ENCODE results near the gene UBE2I.

UBE2I gene

GRCh38 chr16:1374418-1375297 lies 65.2 kb downstream of the UBE2I start:
- no peaks in the 10 kb centered on the region for H4K20me1 ChIP-seq (ENCODE audit: low read depth, low read length)
- no peaks in the 10 kb centered on the region for H3K9me3 ChIP-seq (ENCODE audit: insufficient read depth, low read length)
- H3K9me2 ChIP-seq (replicated peaks; ENCODE audit: insufficient read depth, low read length) = no peaks in the 10 kb centered on the region
- no peaks in the 10 kb centered on the region for H3F3A ChIP-seq (ENCODE audit: insufficient read depth)
- no peak overlapping the region for H3K9ac ChIP-seq (ENCODE audit: low read length)
- peaks cover 11% of the 10 kb centered on the region; the same call in 1 of the 2 replicates for H3K79me2 ChIP-seq (ENCODE audit: insufficient read depth, low read length)
- H3K27ac ChIP-seq (ENCODE audit: low read depth, low read length) = no peak overlapping the region
- H3K4me3 ChIP-seq (ENCODE audit: insufficient read depth, low read length, poor library complexity, severe bottlenecking) = no peak overlapping the region
- TF ChIP-seq EZH2phosphoT487 (conservative IDR thresholded peaks at IDR 0.05; ENCODE audit: low read length) = no peak
- TF ChIP-seq, protein P1, sequence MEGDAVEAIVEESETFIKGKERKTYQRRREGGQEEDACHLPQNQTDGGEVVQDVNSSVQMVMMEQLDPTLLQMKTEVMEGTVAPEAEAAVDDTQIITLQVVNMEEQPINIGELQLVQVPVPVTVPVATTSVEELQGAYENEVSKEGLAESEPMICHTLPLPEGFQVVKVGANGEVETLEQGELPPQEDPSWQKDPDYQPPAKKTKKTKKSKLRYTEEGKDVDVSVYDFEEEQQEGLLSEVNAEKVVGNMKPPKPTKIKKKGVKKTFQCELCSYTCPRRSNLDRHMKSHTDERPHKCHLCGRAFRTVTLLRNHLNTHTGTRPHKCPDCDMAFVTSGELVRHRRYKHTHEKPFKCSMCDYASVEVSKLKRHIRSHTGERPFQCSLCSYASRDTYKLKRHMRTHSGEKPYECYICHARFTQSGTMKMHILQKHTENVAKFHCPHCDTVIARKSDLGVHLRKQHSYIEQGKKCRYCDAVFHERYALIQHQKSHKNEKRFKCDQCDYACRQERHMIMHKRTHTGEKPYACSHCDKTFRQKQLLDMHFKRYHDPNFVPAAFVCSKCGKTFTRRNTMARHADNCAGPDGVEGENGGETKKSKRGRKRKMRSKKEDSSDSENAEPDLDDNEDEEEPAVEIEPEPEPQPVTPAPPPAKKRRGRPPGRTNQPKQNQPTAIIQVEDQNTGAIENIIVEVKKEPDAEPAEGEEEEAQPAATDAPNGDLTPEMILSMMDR (IDR thresholded peaks at IDR 0.05; ENCODE audit: insufficient read depth, low read length, poor library complexity, severe bottlenecking) = no peak
- H3K4me2 ChIP-seq (ENCODE audit: low read depth, low read length, poor library complexity, severe bottlenecking) = no peak overlapping the region
- H2AFZ ChIP-seq (ENCODE audit: low read depth, low read length, severe bottlenecking) = no peak overlapping the region
- H3K27me3 ChIP-seq (ENCODE audit: low read length) = no peaks in the 10 kb centered on the region
- no peaks in the 10 kb centered on the region for H3K36me3 ChIP-seq (ENCODE audit: low read length)

- Histone ChIP-seq H3F3A (ENCODE audit: insufficient read depth) (no peaks in the 10 kb centered on the region), H3K27ac (ENCODE audit: low read depth, low read length) (no peak overlapping the region), H3K36me3 (ENCODE audit: low read length) (no peaks in the 10 kb centered on the region), H2AFZ (ENCODE audit: low read depth, low read length, severe bottlenecking) (no peak overlapping the region), H3K4me2 (ENCODE audit: low read depth, low read length, poor library complexity, severe bottlenecking) (no peak overlapping the region), H3K27me3 (ENCODE audit: low read length) (no peaks in the 10 kb centered on the region), H3K79me2 (ENCODE audit: insufficient read depth, low read length) (peaks cover 11% of the 10 kb centered on the region; the same call in 1 of the 2 replicates), H3K9me2 (replicated peaks; ENCODE audit: insufficient read depth, low read length) (no peaks in the 10 kb centered on the region), H3K9ac (ENCODE audit: low read length) (no peak overlapping the region), H4K20me1 (ENCODE audit: low read depth, low read length) (no peaks in the 10 kb centered on the region), H3K4me3 (ENCODE audit: insufficient read depth, low read length, poor library complexity, severe bottlenecking) (no peak overlapping the region), H3K9me3 (ENCODE audit: insufficient read depth, low read length) (no peaks in the 10 kb centered on the region)
- TF ChIP-seq, protein P1 (IDR thresholded peaks at IDR 0.05; ENCODE audit: insufficient read depth, low read length, poor library complexity, severe bottlenecking) = no peak
- no peak for TF ChIP-seq EZH2phosphoT487 (conservative IDR thresholded peaks at IDR 0.05; ENCODE audit: low read length)
Measured at GRCh38 chr16:1375298-1375640, 65.8 kb downstream of the UBE2I start.

DNA sequence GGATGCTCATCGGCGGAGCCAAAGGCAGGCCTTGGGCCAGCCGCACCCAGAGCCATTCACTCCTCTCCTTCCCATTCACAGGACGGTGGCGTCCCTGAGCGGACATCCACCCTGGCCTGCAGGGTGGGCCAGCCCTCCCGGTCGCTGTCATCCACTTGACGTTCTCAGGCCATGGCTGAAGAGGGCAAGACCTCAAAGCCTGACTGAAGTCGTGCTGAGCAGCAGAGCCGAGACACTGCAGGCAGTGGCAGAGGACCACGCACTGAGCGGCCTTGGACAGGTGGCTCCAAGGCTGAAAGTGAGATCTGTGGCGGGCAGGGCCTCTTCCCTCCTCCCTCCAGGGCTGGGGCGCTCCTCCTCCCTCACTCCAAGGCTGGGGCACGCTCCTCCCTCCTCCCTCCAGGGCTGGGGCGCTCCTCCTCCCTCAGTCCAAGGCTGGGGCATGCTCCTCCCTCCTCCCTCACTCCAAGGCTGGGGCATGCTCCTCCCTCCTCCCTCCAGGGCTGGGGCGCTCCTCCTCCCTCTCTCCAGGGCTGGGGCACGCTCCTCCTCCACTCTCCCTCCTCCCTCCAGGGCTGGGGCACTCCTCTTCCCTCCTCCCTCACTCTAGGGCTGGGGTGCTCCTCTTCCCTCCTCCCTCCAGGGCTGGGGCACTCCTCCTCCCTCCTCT lies 66.4 kb downstream of the UBE2I start:
- Histone ChIP-seq H3F3A (ENCODE audit: insufficient read depth) (no peaks in the 10 kb centered on the region), H4K20me1 (ENCODE audit: low read depth, low read length) (no peaks in the 10 kb centered on the region), H3K36me3 (ENCODE audit: low read length) (no peaks in the 10 kb centered on the region), H2AFZ (ENCODE audit: low read depth, low read length, severe bottlenecking) (no peak overlapping the region), H3K27me3 (ENCODE audit: low read length) (no peaks in the 10 kb centered on the region), H3K4me3 (ENCODE audit: insufficient read depth, low read length, poor library complexity, severe bottlenecking) (no peak overlapping the region), H3K9ac (ENCODE audit: low read length) (no peak overlapping the region), H3K9me3 (ENCODE audit: insufficient read depth, low read length) (no peaks in the 10 kb centered on the region), H3K27ac (ENCODE audit: low read depth, low read length) (no peak overlapping the region), H3K9me2 (replicated peaks; ENCODE audit: insufficient read depth, low read length) (no peaks in the 10 kb centered on the region), H3K4me2 (ENCODE audit: low read depth, low read length, poor library complexity, severe bottlenecking) (no peak overlapping the region), H3K79me2 (ENCODE audit: insufficient read depth, low read length) (peaks cover 11% of the 10 kb centered on the region; the same call in 1 of the 2 replicates)
- no peak for TF ChIP-seq EZH2phosphoT487 (conservative IDR thresholded peaks at IDR 0.05; ENCODE audit: low read length)
- TF ChIP-seq, protein P1 (IDR thresholded peaks at IDR 0.05; ENCODE audit: insufficient read depth, low read length, poor library complexity, severe bottlenecking) = no peak

Data from SU-DHL-6 (cell line).